GM19099 (cell line): ENCODE results near the gene RNLS.

Experiments
- POLR2A ChIP-seq: IDR thresholded peaks from 3 replicates; pipeline ENCODE4 v1.6.1; 2011; ENCODE audit warnings: low read depth; ENCODE audit not compliant: insufficient read length; ENCODE audit errors: extremely low read depth

The RNLS gene

DNA sequence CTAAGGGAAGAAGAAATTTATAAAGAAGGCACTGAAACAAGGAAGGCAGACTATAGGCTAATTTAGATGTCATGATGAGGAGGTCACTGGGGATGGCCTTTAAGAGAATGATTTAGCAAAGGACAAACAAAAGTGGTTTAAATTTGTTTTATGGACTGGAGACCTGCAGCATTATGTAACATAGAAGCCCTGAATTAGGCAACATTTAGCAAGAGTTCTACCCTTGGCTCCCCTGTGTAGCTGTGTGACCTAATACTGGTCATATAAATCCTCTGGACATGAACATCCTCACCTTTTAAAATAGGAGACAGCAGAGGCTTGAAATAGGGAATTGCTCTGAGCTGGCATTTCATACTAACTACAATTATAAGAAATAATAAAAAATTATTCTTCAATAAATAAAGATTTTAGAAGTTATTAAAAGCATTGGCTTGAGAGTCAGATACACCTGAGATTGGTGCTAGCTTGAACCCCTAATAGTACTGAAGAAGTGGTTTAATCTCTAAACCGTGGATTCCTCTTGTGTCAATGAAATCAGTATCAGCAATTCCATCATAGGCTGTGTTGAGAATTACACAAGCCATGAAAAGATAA, 48.9 kb downstream of the RNLS start:
- TF ChIP-seq POLR2A = no peak

DNA sequence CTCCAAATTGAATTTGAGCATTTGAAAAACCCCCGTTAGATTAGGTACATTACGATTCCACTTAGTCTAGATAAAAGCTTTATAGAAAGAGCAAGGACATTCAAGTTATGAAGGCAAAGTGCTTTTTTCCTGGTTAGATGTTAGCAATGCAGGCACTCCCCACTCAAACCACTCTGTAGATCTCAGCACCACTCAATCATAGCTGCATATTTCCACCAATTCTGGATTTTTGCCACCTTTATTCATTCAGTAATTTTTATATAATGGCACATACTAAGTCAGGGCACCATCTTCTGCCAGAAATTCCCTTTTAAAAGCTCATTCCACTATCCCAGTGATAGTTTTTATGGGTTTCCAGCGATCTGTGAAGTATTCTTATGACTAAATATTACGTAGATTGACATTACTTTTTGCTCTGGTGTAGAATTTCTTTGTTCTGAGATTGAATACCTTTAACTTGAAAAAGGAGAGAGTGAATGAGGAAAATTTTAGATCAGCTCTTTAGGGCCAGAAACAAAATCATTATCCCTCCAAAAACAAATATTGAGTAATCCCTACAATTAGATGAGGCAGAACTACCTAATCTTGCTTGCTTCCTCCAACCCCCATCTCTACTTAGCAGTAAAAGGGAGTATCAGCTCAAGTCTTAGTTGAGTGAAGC, 51.6 kb downstream of the RNLS start:
- TF ChIP-seq POLR2A = no peak

DNA sequence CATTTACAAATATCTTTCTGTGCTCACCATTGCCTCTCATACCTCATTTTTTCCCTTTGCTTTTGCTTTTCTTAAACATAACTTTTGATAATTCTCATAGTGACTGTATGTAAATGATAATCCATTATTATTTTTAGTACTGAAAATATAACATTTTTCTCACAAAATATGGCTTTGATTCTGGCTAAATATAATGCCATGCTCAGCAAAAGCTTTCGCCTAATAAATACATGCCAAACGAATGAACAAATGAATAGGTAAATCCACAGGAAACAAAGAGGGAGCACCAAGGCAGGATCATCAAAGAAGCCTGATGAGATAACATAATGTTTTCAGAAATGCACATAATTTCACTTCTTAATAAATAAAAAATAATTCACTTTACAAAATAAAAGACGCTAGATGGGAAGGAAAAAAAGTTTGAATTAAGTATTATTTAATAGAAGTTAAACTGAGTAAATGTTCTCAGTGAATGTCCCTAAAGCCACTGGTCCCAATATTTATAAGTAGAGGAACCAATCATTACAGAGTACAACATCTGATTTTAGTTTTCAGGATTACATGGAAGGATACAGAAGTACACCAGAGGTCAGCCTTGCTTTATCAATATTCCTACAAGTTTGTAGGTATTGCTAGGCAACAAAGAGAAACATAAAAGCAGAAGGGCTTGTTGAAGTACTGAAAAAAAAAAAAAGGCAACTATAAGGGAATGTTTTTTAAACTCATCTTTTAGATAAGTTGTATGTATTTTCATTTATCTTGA, 52.3 kb downstream of the RNLS start:
- TF ChIP-seq POLR2A = no peak

DNA sequence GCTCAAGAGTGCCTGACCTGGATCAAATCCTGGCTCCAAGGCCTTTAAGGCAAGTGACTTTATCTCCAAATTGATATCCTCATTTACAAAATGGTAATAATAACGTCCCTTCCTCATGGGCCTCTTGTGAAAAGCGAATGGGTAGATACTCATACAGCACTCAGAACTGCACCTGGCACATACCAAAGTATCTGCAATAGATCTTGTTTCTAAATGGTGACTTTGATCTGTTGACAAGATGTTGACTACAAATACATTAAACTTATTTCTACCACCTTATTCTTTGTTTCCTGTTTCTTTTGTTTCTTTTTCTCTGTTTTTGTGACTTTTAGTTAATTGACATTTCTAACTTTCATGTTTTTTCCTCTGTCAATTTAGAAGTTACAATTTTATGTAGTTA, 53.0 kb downstream of the RNLS start:
- TF ChIP-seq POLR2A = no peak

DNA sequence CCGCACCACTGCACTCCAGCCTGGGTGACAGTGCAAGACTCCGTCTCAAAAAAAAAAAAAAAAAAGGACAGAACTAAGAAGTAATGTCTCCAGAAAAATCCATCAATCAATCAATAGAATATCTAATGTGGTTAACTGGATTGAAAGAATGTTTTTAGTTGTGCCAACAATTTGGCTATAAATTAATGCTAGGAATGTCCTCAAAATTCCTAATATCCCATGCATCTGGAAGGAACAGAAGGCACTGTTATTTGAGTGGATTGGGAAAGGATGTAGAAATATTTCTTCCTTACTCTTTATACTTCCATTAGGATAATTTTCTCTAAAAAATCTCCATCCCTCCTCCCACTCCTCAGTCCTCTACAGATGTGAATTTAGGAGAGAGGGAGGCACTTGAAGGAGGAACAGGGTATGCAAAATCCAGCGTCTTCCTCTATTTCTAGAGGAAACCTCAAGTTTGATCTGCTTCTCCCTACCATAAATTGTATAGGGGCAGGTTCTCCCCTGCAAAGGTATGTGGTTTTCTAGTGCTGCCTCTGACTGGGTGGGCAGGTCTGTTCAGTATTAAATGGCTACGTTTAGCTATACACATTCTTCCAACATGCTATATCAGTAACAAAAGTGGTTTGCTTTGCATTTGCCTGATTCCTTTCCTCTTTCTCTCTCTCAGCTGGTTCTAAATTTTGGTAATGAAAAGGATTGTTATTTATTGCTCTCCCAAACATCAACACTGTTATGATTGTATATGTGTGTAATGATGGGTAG, 54.1 kb downstream of the RNLS start:
- TF ChIP-seq POLR2A = no peak

DNA sequence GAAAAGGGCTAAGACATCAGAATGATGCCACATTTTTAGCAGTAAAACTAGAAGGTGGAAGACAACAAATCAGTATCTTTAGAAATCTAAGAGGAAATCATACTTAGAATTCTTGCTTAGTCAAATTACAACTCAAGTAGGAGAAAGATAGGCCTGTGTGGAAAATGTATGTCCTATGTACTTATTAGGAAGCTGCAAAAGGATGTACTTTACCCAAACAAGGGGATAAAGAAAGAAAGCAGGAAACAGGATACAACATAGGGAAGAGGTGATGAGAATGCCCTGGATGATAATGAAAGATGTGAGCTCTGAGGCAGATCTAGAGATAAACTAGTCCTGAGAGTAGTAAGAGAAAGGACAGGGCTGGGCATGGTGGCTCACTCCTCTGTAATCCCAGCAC, 54.9 kb downstream of the RNLS start:
- no peak for TF ChIP-seq POLR2A

DNA sequence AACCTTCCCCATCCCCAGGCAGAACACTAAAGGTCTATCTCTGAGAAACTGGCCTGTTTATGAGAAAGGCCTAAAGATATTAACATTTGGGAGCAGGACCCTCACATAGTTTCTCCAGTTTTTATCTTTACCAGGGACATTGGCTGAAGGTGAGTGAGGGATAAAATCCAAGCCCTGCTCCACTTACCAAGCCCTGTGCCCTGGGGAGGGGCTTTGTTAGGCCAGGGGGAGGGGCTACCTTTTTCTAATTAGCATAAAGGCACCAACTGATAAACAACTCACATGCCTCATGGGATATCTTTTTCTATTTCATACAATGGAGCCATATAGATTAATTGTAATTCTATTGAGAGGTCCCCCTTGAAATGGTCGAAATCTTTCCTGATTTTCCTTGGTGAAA, 55.9 kb downstream of the RNLS start:
- no peak for TF ChIP-seq POLR2A

DNA sequence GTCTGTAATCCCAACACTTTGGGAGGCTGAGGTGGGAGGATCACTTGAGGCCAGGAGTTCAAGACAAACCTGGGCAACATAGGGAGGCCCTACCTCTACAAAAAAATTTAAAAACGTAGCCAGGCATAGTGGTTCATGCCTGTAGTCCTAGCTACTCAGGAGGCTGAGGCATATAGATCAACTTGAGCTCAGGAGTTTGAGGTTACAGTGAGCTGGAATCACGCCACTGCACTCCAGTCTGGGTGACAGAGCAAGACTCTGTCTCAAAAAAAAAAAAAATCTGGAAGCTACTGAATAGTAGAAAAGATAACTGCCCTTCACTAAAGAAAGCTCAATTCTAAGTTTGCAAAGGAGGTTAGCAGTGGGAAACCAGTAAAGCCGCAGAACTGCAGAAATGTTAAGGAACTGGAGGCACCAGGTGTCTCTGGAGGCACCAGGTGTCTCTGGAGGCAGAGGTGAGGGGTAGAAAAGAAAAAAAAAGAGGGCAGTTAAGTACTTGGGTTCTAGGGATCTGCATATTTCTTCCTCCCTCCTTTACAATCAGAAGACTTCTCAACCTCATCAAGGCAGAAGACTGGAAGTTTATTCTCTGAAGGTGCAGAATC, 56.5 kb downstream of the RNLS start:
- TF ChIP-seq POLR2A = no peak

DNA sequence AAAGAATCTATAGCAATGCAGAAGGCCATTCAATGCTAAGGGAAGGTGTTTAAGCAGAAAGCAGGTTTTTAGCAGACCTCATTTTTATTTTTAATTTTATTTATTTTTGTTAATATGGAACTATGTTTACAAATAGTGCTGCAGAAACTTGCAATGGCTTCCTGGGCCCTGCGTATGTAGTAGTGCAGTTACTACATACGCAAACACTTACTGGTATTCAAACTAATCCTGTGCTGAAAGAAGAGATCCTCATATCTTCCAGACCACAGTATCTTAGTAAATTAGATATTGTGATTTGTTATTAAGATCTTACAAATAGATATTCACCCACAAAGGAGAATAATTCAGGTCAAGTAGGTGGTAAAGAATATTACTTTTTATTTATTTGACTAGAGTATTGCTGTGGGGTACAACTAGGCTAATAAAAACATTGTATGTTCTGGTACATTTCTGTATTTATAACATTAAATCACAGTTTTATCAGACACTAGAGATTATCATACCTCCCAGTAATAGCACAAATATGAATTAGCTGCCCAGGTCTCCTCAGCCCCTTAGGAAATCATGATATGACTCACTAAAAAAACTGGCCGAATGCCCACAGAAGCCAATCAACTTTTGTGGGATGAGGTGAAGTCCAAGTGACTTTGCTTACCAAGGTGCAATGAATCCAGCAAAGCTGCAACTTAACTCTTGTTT, 57.6 kb downstream of the RNLS start:
- no peak for TF ChIP-seq POLR2A

DNA sequence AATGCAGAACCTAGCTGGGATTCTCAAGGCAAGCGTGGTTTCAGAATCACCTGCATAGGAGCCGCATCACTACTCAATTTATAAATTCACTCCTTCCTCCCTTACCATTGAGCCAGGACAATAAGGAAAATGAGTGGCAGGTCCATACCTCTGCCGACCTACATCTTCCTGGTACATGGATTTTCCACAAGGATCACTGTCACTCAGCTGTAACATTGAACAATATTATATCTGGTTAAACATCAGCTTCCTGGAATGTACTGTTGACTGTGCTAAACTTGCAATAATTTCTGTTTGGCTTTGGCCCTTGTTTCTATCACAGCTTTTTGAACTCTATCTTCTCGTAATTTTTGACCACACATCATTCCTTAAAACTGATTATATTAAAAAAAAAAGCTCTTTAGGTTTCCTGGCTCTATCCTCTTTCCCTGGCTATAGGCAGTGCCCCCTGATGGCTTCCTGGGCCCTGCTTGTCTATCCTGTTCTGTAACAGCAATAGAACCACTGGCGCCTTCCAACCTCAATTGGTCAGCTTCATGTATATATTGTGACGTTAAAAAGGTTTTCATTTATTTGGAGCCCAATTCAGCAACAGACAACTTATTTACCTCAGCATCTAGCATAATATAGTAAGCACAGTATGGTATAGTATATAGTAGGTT, 59.2 kb downstream of the RNLS start:
- no peak for TF ChIP-seq POLR2A

DNA sequence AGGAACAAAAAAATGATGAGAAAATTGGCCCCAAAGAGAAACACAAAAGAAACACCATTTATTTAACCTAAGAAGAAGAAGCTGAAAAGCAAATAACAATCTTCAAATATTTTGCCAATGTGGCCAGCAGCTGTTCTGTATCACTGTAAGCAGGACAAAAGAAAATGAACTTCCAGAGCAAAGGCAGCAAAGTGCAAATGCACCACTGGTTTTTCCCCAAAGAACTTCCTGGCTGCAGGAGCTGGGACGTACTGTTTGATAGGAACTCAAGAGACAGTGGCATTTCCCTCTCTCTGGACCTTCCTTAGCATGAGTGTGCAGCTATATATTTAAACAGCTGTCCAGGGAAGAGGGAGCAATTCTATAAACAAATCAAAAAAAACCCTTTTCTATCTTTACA, 60.4 kb downstream of the RNLS start:
- no peak for TF ChIP-seq POLR2A

DNA sequence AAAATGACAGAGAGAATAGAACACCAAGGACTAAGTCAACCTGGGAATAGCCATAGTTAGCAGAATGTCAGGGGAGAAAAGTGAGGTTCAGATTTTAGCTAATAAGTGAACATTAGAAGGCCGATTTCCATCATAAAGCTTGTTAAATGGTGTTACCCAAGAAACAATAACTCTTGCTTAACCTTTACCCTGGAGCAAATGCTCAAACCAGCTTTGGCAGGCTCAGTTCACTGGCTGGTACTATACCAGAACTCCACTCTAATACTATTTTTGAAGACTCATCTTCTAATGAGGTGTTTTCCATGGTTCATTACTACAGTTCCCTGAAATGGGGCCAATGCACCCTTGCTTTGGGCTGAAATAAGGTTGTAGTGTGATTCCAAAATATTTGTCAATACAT, 61.3 kb downstream of the RNLS start:
- no peak for TF ChIP-seq POLR2A

DNA sequence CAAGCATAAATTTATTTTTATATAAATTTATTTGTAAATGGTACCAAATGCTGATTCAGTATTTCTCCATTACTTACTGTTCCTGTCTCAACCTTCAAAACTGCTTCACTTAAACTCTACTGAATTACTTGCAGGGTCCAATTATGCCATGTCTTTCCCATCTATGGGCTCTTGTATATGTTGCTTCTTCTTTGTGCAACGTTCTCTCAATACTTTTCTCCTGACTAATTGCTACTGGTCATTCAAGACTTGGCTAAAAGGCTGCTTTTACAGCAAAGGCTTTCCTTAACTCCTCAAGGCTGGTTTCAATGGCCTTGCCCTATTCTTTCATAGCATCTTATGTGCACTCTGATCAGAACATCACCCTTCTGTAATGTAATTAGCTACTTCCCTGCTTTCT, 67.9 kb downstream of the RNLS start:
- no peak for TF ChIP-seq POLR2A

DNA sequence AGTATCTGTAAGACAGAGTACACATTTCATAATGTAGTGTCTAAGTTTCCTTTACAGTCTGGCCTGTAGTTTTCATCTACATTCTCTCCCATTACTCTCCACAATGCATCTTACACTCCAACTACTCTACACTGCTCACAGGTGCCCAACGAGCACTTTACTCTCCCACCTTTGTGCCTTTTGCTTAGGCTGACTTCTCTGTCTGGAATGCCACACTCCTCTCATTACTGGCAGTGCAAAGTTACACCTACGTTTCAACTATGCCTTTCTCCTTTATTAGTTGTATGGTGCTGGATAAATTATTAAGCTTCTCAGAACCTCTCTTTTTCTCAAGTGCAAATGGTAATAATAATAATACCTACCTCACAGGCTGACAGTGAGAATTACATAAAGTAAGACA, 70.5 kb downstream of the RNLS start:
- TF ChIP-seq POLR2A = no peak
